Breast epithelium (tissue), 3 donors: ENCODE data around the gene ATAD1.

Experiments
- POLR2A ChIP-seq: fragments of 450-650 bp; IDR thresholded peaks from one replicate; pipeline ENCODE4 v1.6.1; 2016; ENCODE audit warnings: antibody characterized with exemption, mild to moderate bottlenecking, moderate library complexity
- POLR2AphosphoS5 ChIP-seq, 3 donors: sonication (generic); formaldehyde crosslinking; IDR thresholded peaks; one replicate each; pipeline ENCODE4 v1.6.1; 2017; ENCODE audit warnings: antibody characterized with exemption in 3 of 3
- TF ChIP-seq, protein P1 (sequence below), 3 donors: fragments of 450-650 bp; IDR thresholded peaks; one replicate each; pipeline ENCODE4 v1.5.1; 2016 to 2017; ENCODE audit warnings: antibody characterized with exemption in 3 of 3, mild to moderate bottlenecking in 3 of 3, moderate library complexity in 3 of 3

GRCh38 chr10:87767253-87767652 lies 50.8 kb downstream of the ATAD1 start:
- TF ChIP-seq POLR2AphosphoS5 (IDR thresholded peaks at IDR 0.05) (no peak), POLR2A (no peak)
- TF ChIP-seq, protein P1, sequence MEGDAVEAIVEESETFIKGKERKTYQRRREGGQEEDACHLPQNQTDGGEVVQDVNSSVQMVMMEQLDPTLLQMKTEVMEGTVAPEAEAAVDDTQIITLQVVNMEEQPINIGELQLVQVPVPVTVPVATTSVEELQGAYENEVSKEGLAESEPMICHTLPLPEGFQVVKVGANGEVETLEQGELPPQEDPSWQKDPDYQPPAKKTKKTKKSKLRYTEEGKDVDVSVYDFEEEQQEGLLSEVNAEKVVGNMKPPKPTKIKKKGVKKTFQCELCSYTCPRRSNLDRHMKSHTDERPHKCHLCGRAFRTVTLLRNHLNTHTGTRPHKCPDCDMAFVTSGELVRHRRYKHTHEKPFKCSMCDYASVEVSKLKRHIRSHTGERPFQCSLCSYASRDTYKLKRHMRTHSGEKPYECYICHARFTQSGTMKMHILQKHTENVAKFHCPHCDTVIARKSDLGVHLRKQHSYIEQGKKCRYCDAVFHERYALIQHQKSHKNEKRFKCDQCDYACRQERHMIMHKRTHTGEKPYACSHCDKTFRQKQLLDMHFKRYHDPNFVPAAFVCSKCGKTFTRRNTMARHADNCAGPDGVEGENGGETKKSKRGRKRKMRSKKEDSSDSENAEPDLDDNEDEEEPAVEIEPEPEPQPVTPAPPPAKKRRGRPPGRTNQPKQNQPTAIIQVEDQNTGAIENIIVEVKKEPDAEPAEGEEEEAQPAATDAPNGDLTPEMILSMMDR (IDR thresholded peaks at IDR 0.05): no peak
